ENCODE measurements around the gene STOML2. TPM values are rescaled to one million over a fixed set of nuclear protein-coding genes. Genes with fewer than 3 reads are reported as not detected.

Gene STOML2, protein sequence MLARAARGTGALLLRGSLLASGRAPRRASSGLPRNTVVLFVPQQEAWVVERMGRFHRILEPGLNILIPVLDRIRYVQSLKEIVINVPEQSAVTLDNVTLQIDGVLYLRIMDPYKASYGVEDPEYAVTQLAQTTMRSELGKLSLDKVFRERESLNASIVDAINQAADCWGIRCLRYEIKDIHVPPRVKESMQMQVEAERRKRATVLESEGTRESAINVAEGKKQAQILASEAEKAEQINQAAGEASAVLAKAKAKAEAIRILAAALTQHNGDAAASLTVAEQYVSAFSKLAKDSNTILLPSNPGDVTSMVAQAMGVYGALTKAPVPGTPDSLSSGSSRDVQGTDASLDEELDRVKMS
- 100 to 1,000 TPM; 137 to 234 TPM for total RNA-seq

GRCh38 chr9:35102769-35103659 is at the start of gene STOML2:
STOML2 (minus strand) TSS chr9:35103131; CDS start chr9:35103094, 37 bp downstream.

DNA sequence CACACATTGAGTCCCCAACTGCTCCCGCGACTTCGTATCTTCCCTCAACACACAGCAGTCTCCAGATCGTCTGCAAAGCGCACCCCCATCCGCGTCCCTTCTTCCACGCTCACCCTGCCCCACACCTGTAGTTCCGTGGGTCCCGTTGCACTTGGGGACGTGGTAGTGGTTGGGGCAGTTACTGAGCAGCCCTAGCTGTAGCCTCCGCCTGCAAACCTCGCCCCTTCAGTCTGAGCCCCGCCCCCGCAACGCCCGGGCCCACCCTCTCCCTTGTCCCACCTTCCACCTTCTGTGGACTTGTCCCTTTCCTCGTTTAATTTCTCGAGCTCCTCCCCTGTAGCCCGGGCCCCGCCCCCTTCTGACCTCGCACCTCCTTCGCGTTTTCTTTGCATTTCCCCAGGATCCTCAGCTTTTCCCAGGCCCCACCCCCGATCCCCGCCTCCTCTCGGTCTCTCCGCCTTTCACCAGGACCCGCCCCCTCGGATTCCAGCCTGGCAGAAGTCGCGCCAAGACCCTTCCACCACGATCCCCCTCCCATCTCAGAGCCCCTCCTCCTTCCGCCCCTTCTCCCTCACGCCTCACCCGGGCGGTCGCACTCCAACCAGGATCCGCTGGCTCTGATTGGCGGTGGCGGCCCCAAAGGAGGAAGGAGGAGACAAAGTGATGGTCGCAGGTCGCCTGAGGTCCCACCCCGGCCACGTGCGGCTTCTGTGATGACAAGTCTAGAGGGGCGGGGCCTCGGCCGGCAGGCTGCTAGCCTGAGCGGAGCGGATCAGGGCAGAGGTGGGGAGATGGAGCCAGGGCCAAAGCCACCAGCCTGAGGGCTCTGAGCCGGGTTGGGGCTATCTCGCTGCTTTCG is 13.0 kb upstream of the STOML2 start, which contains the start of gene ATOSB:
Gene ATOSB (minus strand): TSS at position 183 of the 859 bp plus-strand sequence. CDS start 7,588 bp downstream, outside the sequence.

GRCh38 chr9:35096035-35096849 is 6.7 kb downstream of the STOML2 start, which contains the start of gene PIGO:
PIGO (minus strand) TSS chr9:35096591; CDS start chr9:35095565, 1,026 bp downstream.

GRCh38 chr9:35079426-35080341 is 23.2 kb downstream of the STOML2 start, which contains the start of gene FANCG:
FANCG (minus strand) TSS chr9:35079942; CDS start chr9:35079524, 418 bp downstream.

DNA sequence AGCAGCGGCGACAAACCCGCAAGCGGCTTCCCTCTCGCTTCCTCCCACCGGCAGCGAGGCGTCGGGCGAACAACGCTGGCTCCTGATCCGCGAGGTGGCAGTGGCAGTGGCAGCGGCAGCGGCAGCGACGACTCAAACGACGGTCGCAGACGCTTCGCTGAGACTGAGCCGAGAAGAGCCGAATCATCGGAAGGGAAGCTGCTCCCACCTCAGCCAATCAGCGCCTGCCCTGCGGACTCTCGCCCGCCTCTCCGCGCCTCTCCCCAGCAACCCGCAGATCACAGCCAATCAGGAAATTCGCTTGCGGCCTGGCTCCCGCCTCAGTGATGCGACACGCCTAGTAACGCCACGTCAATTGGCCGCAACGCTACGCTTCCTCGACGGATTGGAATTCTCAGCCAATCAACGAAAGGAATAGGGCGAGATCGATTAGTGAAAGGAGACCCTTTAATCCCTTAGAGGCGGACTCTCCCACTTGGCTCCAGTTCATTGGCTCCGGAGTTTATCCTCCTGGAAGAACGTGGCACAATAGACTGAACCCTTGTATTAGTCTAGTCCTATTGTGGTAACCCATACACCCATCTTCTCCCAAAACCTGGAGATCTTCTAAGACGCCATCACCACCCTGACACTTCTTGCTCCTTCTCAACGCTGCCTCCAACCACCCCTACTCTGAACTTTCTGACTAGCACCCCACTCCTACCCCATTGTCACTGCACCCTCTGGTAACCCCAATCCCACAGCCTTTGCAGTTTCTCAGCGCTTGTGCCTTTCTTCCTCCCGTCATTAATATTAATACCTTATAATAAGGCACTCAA is 30.3 kb downstream of the STOML2 start, which contains the start of gene VCP:
Gene VCP (minus strand): TSS at position 165 of the 818 bp plus-strand sequence. CDS start 272 bp downstream, outside the sequence.

Other genes with a start within 250 kb of the STOML2 start
- gene PHF24, start 144.8 kb downstream of the STOML2 start, total RNA-seq, result 1 to 10 TPM in 1 of 2 donors, under 1 TPM in 1; 1.00 to 3.1 TPM
- 10 to 100 TPM in 1 of 2 donors, 1 to 10 TPM in 1; 5.0 to 11.4 TPM for gene DNAJB5, start 113.4 kb downstream of the STOML2 start, total RNA-seq
- gene VCP, start 30.5 kb downstream of the STOML2 start, total RNA-seq, result 100 to 1,000 TPM; 296 to 358 TPM
- gene FANCG, start 23.2 kb downstream of the STOML2 start, total RNA-seq, result 10 to 100 TPM; 20.3 to 37.3 TPM
- 10 to 100 TPM; 19.6 to 24.1 TPM for gene PIGO, start 6.5 kb downstream of the STOML2 start, total RNA-seq
- gene ATOSB, start 12.7 kb upstream of the STOML2 start, total RNA-seq, result 10 to 100 TPM; 27.3 to 29.6 TPM
- 10 to 100 TPM; 26.6 to 28.6 TPM for gene UNC13B, start 58.9 kb upstream of the STOML2 start, total RNA-seq

All from melanocyte of skin (primary cell).